Activated CD8-positive, alpha-beta memory T cell treated with anti-CD3 and anti-CD28 coated beads, Interleukin-2, amount 50 U/mL, for 48 hours (primary cell): ENCODE measurements around the gene WDTC1.
A peak's percentile ranks its signal among the peaks of the same experiment; 100 is the strongest.
"Not testable (repeated sequence)": the region's sequence is repeated elsewhere in the genome, so short reads cannot be mapped to it uniquely, and the experiment has no call there.

ENCODE experiments used
- DNase-seq: peaks from one replicate; pipeline ENCODE4 v3.0.0-alpha.2; 2020

WDTC1 gene

DNA sequence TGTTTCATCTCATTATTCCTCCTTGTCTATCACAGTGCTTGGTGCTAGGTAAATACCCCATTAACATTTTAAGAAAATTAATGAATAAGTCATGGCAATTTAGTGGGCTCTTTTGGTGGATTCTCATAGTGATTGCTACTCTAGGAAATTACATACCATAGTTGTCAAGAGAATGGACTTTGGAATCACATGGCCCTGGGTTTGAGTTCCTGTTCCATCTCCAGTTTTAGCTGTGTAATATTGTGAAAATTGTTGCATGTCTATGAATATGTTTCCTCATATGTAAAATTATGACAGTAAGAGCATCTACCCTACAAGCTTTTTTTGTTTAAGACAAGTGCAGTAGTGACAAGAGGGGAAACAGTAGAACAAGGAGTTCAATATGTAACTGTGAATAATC lies 20.7 kb downstream of the WDTC1 start:
- DNase-seq: no peak

- DNase-seq: no peak
Measured at GRCh38 chr1:27257155-27257554, 22.7 kb downstream of the WDTC1 start.

DNA sequence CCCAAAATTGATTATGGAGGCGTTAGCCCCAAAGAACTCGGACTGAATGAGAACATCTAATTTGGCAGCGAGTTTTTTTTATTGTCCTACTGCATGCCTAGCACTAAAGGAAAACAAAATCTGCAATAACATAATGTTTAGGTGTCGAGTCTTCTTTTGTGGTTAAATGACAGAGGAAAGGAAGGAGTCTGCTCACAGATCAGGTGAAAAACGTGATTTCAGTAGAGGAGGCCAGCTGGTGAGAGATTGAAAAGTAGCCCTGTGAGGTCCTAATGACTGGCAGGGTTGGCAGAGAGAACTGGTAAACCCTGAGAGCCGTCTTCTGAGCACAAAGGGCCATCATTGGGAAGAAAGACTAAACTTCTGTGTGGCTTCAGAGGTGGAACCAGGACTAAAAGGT lies 24.2 kb downstream of the WDTC1 start:
- no peak for DNase-seq

DNA sequence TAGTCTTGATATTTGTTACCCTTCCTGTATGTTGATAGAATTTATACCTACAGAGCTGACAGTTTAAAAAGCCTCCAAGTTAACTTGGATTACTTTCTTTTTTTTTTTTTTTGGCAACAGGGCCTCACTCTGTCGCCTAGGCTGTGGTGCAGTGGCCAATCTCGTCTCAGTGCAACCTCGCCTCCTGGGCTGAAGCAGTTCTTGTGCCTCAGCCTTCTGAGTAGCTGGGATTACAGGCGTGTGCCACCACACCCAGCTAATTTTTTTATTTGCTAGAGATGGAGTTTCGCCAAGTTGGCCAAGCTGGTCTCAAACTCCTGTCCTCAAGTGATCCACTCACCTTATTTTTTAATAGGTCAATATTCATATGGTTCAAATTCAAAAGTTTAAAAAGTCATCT lies 32.7 kb downstream of the WDTC1 start:
- no peak for DNase-seq

DNA sequence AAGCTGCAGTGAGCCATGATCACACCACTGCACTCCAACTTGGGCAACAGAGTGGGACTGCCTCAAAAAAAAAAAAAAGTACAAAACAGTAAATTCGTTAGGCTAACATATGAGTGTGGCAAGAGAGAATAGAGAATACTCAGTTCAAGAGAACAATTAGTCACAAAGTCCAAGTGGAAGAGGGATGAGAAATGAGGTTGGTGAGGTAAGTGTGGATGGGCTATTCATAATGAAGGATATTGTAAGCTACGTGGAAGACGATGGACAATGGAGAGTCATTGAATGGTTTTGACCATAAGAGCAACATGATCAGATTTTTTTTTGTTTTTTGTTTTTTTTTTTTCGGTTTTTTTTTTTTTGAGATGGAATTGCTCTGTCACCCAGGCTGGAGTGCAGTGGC lies 34.8 kb downstream of the WDTC1 start:
- no peak for DNase-seq

DNA sequence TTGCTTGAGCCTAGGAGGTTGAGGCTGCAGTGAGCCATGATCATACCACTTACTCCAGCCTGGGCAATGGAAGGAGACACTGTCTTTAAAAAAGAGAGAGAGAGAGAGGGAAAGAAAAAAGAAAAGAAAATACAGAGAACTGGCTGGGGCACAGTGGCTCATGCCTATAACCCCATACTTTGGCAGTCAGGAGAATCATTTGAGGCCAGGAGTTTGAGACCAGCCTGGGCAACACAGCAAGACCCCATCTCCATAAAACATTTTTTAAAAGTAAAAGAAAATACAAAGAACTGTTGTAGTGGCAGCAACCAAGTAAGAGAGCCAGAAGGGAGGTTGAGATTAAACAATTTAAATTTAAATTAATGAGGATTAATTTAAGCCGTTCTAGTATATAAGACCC lies 39.8 kb downstream of the WDTC1 start:
- no peak for DNase-seq

DNA sequence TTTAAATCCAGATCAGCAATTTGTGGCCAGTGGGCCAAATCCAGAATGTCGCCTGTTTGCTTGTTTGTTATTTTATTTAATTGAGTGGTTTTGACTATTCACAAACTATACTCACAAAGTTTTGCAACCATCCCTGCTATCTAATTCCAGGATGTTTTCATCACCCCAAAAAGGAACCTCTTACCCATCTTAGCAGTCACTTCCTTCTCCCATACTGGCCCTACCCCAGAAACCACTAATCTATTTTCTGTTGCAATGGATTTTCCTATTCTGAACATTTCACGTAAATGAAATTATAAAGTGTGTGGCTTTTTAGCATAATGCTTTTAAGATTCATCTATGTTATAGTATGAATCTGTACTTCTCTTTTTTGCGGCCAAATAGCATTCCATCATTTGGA lies 41.3 kb downstream of the WDTC1 start:
- DNase-seq: no peak

DNA sequence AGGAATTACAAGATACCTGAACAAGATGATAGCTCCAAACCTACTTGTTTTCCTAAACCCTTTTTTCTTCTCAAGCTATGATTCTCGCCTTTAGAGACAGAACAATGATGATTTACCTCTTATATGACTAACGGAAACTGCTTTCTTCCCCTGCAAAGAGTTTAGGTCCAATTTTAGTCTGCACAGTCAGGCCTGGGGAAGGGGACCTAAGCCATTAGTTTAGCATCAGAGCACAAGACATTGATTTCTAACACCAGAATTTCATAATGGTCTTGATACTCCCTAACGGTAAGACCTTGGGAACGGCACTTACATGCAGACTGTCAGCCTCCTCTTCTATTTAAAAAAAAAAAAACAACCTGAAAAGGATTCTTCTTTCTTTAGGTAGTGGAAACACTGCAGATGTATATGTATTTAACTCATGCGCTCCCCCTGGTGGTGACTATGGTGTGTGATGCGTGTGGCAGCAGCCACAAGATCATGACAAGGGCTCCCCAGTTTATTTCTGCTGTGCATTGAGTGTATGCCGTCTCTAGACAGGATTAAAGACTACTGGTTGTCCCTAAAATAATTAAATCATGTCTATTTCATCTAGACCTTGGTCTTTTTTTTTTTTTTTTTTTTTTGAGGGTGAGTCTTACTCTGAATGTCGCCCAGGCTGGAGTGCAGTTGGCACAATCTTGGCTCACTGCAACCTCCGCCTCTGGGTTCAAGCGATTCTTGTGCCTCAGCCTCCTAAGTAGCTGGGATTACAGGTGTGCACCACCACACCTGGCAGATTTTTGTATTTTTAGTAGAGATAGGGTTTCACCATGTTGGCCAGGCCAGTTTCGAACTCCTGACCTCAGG lies 50.2 kb downstream of the WDTC1 start:
- DNase-seq: peak; percentile 95

DNA sequence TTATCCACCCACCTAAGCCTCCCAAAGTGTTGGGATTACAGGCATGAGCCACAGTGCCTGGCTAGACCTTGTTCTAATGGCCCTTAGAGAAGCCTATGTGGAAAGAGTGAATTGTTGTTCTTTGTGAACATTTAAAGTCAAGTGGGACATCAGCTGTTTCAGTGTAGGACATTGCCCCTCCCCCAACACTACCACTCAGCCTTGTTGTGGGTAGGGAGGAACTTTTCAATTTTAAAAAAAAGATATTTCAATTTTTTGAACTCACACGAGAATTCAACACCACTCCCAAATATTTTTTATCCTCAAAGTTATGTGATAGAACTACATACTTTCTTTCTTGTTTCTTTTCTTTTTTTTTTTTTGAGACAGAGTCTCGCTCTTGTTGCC lies 50.8 kb downstream of the WDTC1 start:
- DNase-seq: no peak

GRCh38 chr1:27285821-27286220 lies 51.4 kb downstream of the WDTC1 start:
- DNase-seq: not testable (repeated sequence)

DNA sequence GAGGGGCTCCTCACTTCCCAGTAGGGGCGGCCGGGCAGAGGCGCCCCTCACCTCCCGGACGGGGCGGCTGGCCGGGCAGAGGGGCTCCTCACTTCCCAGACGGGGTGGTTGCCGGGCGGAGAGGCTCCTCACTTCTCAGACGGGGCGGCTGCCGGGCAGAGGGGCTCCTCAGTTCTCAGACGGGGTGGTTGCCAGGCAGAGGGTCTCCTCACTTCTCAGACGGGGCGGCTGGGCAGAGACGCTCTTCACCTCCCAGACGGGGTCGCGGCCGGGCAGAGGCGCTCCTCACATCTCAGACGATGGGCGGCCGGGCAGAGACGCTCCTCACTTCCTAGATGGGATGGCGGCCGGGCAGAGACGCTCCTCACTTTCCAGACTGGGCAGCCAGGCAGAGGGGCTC lies 54.7 kb downstream of the WDTC1 start:
- not testable (repeated sequence) for DNase-seq

DNA sequence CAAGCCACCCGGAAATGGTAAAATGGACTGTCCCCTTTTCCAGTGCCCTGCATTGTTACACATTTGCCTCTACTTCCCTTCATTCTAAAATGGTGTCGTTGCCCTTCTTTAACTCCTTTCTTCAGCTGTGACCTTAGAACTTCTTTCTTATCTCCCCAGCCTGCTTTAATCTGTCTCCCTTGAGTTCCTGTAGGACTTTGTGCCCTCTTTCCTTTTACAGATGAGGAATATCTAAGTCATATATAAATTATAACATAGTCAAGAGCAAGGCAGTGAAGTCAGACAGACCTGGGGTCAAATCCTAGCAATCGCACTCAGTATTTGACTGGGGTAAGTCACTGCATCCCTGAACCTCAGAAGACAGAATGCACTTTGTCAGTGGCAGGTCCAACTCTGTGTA lies 56.1 kb downstream of the WDTC1 start:
- DNase-seq: no peak

DNA sequence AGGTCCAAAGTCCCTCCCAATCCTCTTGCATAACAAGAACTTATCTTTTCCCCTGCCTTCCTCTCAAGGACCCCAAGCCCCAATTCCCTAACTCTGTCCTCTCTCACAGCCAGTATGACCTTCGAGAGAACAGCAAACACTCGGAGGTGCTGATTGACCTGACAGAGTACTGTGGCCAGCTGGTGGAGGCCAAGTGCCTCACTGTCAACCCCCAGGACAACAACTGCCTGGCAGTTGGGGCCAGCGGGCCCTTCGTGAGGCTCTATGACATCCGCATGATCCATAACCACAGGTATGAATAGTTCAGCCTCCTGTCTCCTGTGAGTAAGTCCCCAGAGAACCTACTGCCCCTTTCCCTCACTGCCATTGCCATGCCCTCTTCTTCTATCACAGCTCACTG lies 57.7 kb downstream of the WDTC1 start:
- no peak for DNase-seq

DNA sequence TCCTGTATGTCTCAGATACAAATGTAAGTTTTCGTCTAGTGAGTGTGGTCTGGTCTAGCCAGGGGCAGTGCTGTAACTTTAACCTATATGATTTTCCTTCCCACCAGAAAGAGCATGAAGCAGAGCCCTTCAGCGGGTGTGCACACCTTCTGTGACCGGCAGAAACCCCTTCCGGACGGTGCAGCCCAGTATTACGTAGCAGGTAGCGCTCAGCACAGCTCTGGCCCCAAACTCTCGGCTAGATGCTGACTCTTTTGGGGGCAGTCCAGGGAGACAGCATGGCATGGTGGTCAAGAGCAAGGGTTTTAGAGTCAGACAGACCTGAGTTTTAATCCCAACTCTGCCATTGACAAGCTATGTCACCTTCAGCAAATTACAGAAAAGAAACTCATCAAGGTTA lies 59.5 kb downstream of the WDTC1 start:
- DNase-seq: no peak

DNA sequence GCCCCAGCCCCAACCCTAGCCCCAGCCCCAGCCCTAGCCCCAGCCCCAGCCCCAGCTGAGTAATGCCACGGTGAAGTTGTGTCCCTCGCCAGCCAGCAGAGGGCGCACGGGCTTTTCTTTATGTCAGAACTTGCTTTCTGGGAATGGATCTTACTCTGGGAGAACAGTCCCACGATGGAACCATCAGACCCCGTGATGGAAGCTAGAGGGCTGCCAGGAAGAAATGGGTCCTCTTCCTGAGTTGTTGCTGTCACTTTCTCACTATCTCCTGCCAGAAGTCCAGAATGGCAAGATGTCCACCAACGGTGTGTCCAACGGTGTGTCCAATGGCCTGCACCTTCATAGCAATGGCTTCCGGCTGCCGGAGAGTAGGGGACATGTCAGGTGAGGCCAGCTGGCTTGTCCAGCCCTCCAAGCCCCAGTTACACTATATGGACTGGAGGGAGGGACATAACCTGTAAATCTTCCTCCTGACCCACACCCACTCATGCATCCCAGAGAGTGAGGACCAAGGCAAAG lies 62.4 kb downstream of the WDTC1 start:
- DNase-seq: peak; percentile 90

DNA sequence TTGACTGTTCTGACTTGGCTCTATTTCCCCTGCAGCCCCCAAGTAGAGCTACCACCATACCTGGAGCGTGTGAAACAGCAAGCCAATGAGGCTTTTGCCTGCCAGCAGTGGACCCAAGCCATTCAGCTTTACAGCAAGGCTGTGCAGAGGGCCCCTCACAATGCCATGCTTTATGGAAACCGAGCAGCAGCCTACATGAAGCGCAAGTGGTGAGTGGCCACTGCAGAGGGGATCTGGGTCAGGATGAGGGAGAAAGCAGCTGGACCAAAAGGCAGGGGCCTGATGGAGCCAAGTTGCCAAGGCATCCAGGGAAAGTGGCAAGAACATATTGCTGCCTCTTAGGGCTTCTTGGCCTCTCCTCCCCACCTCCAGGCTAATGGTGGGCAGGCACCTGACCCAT lies 63.5 kb downstream of the WDTC1 start:
- DNase-seq: no peak

GRCh38 chr1:27298632-27299384 lies 64.4 kb downstream of the WDTC1 start:
- no peak for DNase-seq

DNA sequence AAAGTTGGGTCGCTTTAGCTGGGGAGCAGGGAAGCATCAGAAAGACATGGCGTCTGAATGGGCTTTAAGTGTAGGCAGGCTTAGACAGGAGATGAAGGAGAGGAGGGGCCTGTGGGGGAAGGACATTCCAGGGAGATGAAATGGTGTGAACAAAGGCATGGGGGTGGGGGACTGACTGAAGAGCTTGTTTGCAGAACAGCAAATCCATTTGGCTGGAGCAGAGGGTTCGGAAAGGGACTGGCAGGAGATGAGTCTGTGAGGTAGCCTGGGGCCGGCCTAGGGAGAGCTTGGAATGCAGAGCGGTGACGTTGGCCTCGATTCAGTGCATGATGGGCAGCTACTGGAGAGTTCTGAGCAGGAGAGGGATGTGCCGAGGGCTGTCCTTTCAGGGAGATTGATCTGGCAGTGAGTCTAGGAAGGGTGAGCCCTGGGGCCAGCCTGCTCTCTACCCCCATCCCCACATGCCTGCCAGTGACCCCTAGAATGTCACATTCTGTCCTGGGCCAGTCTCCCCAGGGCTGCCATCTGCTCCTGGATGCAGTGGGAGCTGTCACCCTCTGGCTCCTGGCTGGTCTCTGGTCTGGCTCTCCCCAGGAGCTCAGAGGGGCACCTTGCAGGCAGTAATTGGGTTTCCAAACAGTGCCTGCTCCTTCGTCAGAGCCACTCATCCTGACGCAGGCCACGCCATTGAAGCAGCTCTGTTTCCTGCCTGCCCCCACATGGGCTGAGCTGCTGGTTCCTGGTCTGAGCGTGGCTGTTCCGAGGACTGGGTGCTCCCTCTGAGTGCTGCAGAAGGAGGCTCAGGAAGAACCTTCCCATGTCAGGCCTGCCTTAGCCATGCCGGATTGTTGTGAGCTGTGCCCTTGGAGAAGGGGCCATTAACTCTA lies 65.2 kb downstream of the WDTC1 start:
- no peak for DNase-seq

GRCh38 chr1:27300341-27301051 lies 66.1 kb downstream of the WDTC1 start:
- DNase-seq: peak; percentile 88

DNA sequence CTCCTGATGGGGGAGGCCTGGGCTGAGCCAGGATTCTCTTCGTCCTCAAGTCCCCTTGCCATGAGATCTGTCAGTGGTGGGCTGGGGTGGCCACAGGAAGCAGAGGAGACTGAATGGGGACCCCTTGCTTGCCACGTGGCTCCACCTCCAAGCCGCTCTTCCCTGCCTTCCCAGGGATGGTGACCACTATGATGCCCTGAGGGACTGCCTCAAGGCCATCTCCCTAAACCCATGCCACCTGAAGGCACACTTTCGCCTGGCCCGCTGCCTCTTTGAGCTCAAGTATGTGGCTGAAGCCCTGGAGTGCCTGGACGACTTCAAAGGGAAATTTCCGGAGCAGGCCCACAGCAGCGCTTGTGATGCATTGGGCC lies 66.6 kb downstream of the WDTC1 start:
- DNase-seq: no peak

DNA sequence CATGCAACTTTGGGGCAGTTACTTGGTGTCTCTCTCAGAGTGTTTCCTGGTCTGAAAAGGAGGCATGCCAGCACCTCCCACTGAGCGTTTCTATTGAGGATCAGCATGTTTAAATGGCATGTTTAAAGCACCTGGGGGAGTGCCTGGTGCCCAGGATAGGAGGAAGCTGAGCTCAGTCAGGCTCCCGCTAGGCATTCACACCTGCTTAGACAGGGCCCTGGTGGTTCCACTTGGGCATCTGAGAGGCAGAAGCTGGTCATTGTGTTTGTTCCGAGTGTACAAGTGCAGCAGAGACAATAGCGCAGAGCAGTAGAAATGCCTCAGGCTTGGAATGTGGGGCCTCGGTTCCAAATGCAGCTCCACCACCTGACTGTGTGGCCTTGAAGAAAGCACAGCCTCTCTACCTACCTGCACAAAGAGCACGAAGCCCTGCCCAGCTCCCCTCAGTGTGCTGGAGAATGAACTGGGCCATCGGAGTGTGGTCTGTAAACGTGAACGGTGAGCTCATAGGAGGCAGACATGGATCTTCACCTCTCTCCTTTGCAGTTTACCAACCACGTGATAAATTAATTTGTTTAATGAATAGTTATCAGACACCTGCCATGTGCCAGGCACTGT lies 67.3 kb downstream of the WDTC1 start:
- no peak for DNase-seq

- no peak for DNase-seq
Measured at GRCh38 chr1:27302612-27303011, 68.2 kb downstream of the WDTC1 start.
